HG03108 (cell line): Measurements from ENCODE around the gene KIAA0513.

Experiments
- ATAC-seq: cut with Tn5 transposase; IDR thresholded peaks from one replicate; pipeline ENCODE4 v1.9.1; 2021; ENCODE audit warnings: moderate library complexity; ENCODE audit not compliant: unreplicated experiment

The KIAA0513 gene

GRCh38 chr16:85129876-85130704 is 102.5 kb downstream of the KIAA0513 start:
- no peak for ATAC-seq

DNA sequence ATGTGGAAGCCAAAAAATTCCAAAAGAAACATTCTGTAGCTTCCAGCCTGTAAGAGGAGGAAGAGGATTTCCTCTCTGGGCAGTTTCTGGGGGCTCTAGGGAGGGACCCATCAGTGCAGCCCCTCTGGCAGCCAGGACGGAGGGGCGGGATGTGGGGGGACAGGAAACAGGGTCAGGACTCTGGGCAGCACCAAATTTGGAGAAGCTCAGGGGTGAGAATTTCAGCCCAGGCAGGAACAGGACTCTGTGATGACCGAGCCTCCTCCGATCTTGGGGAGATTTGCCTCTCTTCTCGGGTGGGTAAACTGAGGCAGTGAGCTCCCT is 103.1 kb downstream of the KIAA0513 start:
- ATAC-seq = no peak

GRCh38 chr16:85132456-85133289 is 105.1 kb downstream of the KIAA0513 start:
- no peak for ATAC-seq

- no peak for ATAC-seq
These were observed 105.7 kb downstream of the KIAA0513 start for GRCh38 chr16:85133290-85133599.

DNA sequence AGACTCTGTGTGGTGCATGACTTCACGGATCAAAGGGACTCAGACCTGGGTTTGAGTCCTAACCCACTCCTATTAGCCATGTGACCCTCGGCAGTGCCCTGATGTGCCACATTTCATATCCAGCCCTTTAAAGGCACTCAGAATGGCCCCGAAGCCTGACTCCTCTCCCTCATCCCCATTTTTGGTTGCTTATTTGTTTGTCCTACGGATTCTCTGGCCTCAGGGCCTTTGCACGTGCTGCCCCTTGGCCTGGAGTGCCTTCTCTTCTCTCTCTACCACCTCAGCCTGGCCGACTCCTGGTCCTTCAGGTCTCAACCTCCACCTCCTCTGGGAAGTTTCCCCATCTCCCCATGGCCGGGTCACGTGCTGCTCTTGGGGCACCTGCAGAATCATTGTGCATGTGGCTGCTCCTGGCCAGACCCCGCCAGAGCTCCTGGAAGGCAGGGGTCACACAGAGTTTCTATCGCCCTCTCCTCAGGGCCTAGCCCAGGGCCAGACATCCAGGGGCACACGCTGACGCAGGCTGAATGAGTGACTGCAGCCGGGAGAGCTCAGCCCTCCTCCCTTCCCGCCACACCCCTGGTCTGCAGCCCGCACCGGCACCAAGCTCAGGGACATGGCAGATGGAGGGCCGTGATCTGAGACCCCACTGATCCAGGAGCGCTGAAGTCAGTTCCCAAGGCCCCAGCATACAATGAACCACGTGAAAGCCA is 106.6 kb downstream of the KIAA0513 start:
- no peak for ATAC-seq

DNA sequence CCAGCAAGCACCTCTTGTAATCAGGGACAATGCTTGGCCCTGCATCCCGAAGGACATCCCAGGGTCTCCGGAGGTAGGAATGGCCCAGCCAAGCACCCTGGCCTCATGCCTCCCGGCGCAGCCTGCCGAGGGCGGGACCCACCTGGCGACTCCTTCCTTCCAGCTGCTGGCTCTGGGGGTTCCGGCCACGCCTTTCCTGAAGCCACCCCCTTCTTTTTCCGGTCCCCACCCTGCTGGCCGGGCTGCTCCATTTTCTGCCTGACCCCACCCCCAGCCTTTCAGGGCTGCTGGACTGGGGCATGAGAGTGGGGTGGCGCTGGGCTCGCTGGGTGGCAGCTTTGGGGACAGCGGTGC is 107.2 kb downstream of the KIAA0513 start:
- no peak for ATAC-seq

DNA sequence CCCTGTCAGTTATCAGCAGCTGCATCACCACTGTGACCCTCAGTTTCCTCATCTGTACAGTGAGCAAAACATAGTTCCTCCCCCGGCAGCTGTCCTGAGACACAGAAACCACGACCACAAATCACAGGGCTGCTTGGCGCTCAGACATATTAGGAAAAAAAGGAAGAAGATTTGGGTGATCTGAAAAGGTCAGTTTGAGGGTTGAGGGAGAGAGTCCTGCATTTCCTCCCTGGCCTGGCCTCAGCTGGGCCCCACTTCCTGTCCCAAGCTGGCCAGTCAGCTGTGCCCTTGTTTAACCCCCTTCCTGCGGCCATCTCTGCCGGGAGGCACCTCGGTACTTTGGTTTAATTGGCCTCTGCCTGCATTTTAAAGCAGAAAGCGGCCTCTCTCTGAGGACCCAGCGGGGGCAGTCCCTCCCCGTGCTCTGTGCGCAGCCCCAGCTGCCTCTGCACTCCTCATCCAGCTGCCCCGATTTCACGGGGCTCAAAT is 108.7 kb downstream of the KIAA0513 start:
- ATAC-seq = no peak

DNA sequence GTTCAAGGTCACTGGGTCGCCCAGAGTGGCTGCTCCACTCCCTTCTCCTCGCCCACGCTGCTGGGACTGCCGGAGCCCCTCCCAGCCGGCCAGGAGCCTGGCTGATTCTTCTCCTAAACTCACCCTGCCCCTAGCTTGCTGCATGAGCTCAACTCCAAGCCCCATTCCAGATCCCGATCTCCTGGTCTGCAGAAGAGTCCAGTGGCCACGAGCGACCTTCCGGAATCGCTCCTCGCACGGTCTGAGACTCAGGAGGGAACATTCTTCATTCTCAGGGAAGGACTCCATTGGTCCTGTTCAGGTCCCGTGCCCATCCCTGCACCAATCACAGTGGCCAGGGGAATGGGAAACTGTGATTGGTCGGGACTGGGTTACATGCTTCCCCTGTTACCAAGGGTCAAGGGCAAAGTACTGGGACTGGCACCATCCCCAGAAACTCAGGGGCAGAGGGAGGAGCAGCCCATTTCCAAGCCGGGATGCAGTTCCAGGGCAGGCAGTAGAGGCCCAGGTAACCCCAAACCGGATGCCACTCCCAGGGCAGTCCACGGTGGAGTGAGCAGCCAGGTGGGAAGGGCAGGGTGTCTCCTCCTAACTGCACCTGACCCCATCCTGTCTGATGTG is 109.2 kb downstream of the KIAA0513 start:
- no peak for ATAC-seq

GRCh38 chr16:85137323-85138072 is 109.9 kb downstream of the KIAA0513 start:
- no peak for ATAC-seq

DNA sequence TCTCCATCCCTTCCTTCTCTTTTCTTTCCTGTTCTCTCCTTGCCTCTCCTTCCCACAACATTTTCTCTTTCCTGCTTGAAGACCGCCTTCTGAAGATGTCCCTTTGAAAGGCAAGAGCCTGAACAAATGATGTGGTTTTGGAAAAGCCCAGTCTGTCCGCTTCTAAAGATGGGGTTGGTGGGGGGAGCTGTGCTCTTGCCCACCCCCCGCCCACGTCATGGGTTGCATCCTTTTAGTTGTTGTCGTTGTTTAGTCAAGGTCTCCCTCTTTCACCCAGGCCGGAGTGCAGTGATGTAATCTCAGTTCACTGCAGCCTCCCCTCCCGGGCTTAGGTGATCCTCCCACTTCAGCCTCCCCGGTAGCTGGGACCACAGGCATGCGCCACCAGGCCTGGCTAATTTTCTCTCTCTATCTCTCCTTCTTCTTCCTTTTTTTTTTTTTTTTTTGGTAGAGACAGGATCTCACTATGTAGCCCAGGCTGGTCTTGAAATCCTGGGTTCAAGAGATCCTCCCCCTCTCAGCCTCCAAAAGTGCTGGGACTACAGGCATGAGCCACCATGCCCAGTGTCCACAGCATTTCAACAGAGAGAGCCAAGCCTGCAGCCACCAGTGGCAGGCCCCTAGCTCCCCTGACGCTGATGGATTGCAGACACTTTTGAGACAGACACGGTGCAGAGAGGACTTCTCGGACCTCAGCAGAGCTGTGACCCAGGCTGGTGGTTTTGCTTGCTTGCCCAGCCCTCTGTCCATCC is 110.7 kb downstream of the KIAA0513 start:
- ATAC-seq = no peak

DNA sequence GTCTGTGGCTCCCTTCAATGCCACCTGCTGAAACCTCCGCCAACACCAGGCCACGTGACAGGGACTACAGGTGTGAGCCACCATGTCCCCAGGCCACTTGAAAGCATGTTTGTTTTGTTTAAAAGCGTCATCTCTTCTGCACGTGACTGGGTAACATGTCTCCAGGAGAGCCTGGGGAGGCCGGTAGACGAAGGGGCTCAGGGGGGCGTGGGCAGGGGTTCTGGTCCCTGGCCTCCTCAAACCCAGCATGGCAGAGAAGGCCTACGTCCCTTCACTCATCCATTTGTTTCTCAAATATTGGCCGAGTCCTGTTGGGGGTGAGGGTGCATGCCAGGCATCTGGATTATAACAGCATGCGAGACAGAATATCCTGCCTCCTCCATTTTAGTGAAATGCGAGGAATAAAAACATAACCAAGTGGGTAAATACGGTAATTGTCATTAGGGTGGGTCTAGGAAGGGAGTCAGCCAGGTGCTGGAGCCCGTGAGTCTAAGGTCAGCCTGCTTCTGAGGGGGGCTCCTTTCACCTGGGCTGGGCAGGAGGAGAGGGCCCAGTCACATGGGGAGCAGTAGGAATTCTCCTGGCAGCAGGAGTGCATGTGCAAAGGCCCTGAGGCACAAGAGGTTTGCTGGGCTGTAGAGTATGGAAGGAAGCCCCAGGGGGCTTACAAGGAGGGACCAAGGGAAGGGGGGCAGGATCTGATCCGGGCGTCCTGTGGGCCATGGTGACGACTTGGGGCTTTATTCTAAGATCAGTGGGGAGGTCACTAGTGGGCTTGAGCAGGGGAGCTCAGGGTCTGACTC is 111.4 kb downstream of the KIAA0513 start:
- no peak for ATAC-seq

DNA sequence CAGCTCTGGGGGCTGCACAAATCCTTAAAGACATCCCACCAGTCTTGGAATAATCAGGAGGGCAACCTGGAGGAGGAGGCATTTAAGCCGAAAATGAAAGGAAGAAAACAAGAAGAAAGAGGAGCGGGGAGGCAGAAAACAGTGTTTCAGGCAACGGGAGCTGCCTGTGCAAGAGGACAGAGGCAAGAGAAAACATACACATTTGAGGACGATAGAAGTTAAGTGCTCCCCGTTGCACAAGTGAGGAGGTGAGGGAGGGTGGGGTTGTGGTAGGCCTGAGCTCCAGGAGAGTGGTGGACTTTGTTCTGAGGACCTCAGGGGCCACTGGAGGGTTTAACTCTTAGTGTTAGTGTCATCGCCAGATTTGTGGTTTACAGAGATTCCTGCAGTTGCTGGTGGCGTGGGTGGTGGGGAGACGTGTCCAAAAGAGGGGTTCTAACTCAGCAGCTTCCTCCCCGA is 112.3 kb downstream of the KIAA0513 start:
- no peak for ATAC-seq

DNA sequence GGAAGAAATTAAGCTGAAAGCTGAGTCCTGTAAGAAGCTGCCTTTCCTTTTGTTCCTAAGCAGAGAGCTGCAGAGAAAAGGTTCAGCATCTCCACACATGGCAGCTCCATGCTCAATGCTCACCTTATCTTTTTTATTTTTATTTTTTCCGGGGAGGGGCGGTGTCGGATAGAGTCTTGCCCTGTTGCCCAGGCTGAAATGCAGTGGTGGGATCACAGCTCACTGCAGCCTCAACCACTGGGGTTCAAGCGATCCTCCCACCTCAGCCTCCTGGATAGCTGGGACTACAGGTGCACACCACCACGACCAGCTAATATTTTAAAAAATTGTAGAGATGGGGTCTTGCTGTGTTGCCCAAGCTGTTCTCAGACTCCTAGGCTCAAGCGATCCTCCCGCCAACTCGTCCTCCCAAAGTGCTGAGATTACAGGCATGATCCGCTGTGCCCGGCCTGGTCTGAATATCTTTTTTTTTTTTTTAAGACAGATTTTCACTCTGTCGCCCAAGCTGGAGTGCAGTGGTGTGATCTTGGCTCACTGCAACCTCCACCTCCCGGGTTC is 112.9 kb downstream of the KIAA0513 start:
- ATAC-seq = no peak

DNA sequence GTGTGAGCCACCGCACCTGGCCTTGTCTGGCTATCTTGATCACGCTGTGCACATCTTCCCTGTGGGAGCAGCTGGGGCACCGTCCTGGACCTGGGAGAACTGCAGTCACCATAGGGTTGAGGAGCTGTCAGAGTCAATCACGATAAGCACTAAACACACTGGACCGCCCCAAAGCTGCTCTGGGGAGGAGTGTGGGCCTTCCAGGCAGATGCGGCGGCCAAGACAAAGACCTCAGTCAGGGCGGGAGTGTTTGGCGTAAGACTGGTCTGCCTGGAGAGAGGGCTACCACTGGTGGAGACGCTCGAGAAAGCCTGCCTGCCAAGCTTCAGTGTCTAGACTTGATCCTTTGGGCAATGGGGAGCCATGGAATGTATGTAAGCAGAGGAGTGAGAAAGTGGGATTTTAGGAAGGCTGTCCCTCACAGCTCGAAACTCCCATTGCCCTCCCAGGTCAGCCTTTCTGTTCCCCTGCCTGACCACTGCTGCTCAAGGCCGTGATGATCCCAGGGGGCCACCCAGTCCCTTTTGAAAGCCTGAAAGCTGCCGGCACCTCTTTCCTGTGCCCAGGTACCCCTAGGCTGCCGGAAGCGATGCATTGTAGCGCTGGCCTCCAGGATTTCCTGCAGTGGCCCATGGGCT is 114.0 kb downstream of the KIAA0513 start:
- ATAC-seq = no peak

DNA sequence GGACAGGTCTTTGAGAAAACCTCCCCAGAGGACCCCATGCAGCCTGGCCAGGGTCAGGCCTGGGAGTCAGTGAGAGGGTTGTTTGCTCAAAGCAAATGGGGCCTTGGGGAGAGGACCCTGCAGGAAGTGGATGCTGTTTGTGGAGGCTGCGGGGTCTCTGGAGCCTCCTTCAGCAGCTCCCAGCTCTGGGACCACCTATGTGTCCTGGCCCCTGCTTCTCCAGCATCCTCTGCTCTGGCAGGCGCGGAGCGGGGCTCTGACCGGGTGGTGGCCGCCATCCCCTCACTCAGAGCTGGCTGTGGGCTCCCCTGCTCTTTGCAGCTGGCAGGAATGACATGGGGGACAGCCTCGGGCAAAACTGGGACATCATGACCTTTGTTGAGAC is 114.5 kb downstream of the KIAA0513 start:
- ATAC-seq = no peak

- no peak for ATAC-seq
These were observed 115.2 kb downstream of the KIAA0513 start for GRCh38 chr16:85142771-85143211.
